NB4 (cell line): ENCODE measurements around the gene EPB41L1.

Experiments
- POLR2A ChIP-seq: IDR thresholded peaks from 2 replicates; pipeline ENCODE4 v1.6.1; 2011; ENCODE audit warnings: mild to moderate bottlenecking; ENCODE audit not compliant: insufficient read length; ENCODE audit errors: extremely low read depth
- TF ChIP-seq, protein P1 (sequence below): IDR thresholded peaks from 2 replicates; pipeline ENCODE4 v1.6.1; 2011; ENCODE audit warnings: low read depth, low read length
- TF ChIP-seq, protein P2 (sequence below): IDR thresholded peaks from one replicate; pipeline ENCODE4 v1.5.1; 2012; ENCODE audit warnings: low read depth, low read length

DNA sequence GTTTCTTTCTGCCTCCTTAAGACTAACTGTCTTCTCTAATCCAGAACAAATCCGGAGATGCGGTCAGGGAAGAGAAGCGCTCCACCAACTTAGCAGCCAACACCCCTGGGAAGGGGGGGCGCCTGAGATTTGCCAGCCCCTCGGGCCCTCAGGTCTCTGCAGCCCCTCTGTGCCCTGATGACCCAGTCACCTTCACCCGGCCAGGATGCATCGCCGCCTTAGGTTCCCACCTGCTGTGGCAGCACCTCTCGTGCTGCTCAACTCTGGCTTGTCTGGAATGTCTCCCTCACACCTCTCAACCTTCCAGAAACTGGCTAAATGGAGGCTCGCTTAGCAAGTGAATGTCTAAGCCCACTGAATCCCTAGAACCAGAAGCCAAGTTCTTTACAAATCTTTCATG is 53.7 kb downstream of the EPB41L1 start:
- TF ChIP-seq, protein P1, sequence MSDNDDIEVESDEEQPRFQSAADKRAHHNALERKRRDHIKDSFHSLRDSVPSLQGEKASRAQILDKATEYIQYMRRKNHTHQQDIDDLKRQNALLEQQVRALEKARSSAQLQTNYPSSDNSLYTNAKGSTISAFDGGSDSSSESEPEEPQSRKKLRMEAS = no peak
- TF ChIP-seq, protein P2, sequence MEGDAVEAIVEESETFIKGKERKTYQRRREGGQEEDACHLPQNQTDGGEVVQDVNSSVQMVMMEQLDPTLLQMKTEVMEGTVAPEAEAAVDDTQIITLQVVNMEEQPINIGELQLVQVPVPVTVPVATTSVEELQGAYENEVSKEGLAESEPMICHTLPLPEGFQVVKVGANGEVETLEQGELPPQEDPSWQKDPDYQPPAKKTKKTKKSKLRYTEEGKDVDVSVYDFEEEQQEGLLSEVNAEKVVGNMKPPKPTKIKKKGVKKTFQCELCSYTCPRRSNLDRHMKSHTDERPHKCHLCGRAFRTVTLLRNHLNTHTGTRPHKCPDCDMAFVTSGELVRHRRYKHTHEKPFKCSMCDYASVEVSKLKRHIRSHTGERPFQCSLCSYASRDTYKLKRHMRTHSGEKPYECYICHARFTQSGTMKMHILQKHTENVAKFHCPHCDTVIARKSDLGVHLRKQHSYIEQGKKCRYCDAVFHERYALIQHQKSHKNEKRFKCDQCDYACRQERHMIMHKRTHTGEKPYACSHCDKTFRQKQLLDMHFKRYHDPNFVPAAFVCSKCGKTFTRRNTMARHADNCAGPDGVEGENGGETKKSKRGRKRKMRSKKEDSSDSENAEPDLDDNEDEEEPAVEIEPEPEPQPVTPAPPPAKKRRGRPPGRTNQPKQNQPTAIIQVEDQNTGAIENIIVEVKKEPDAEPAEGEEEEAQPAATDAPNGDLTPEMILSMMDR = no peak
- no peak for TF ChIP-seq POLR2A
